ENCODE data around the gene FOXB1. TPM values are rescaled to one million over a fixed set of nuclear protein-coding genes. Genes with fewer than 3 reads are reported as not detected.

FOXB1 gene
- total and polyA plus RNA-seq, 2 donors (not counting 1 experiment from before 2014, with no cell fraction given): not detected

- Mint-ChIP-seq H3K9me3 (ENCODE audit: insufficient read depth) (peaks cover 2% of the 10 kb centered on the region), H3K27ac (no peak overlapping the region), H3K4me3 (no peak overlapping the region), H3K4me1 (peaks cover 7% of the 10 kb centered on the region), H3K27me3 (peaks cover 72% of the 10 kb centered on the region)
- no peak overlapping the region for H3K9ac ChIP-seq (ENCODE audit: low read length)
- intact Hi-C loops (cut with micrococcal nuclease): no loop called here
- no peaks in the 10 kb centered on the region for H3K36me3 ChIP-seq (replicated peaks in 1 of 2; ENCODE audit: control extremely low read depth in 1 of 2, control insufficient read depth in 1 of 2, extremely low read depth in 1 of 2, insufficient read depth in 2 of 2, low read length in 1 of 2)
- no peak overlapping the region for H3K4me2 ChIP-seq (replicated peaks; ENCODE audit: low read depth, low read length, poor library complexity, severe bottlenecking)
- no peaks in the 10 kb centered on the region for H3K79me2 ChIP-seq (ENCODE audit: control insufficient read depth, insufficient read depth, low read length)
- no peak overlapping the region for H2AFZ ChIP-seq (ENCODE audit: insufficient read depth, low read depth, low read length, poor library complexity, severe bottlenecking)
- no peak overlapping the region for H3K4me3 ChIP-seq (ENCODE audit: control extremely low read depth in 1 of 5, extremely low read depth in 1 of 5, insufficient read depth in 1 of 5, low read depth in 2 of 5, low read length in 4 of 5)
- ATAC-seq (ENCODE audit: low read depth) (no peak), DNase-seq (no peak)
- no peak for TF ChIP-seq CTCF (IDR thresholded peaks at IDR 0.05)
- TF ChIP-seq EZH2 (IDR thresholded peaks at IDR 0.05; ENCODE audit: borderline replicate concordance, insufficient read depth, low read depth, low read length, poor library complexity, severe bottlenecking): no peak
- no peaks in the 10 kb centered on the region for H4K20me1 ChIP-seq (ENCODE audit: control insufficient read depth, insufficient read depth, low read length, poor library complexity, severe bottlenecking)
- no CpG with 5 or more reads among the region's 2 CpGs for WGBS (ENCODE audit: insufficient coverage)
- H3K9me3 ChIP-seq (ENCODE audit: control extremely low read depth in 1 of 3, control insufficient read depth in 2 of 3, insufficient read depth in 1 of 3, low read length in 2 of 3): peaks cover 0 to 37% (median 7%) of the 10 kb centered on the region in 3 donors
- H3K27me3 ChIP-seq (replicated peaks in 1 of 4; ENCODE audit: control extremely low read depth in 1 of 4, control insufficient read depth in 3 of 4, insufficient read depth in 4 of 4, low read length in 3 of 4): peaks cover 0 to 52% (median 34%) of the 10 kb centered on the region in 4 experiments
- ChIA-PET CTCF (no interaction called here), POLR2A (no interaction called here)
- peaks cover 4% of the 10 kb centered on the region in 2 donors for H3K4me1 ChIP-seq (ENCODE audit: control insufficient read depth in 2 of 2, insufficient read depth in 2 of 2, low read length in 2 of 2)
- no peak overlapping the region for H3K27ac ChIP-seq (ENCODE audit: low read length in 2 of 2)
Measured at GRCh38 chr15:59991834-59992233, 12.3 kb upstream of the FOXB1 start.

DNA sequence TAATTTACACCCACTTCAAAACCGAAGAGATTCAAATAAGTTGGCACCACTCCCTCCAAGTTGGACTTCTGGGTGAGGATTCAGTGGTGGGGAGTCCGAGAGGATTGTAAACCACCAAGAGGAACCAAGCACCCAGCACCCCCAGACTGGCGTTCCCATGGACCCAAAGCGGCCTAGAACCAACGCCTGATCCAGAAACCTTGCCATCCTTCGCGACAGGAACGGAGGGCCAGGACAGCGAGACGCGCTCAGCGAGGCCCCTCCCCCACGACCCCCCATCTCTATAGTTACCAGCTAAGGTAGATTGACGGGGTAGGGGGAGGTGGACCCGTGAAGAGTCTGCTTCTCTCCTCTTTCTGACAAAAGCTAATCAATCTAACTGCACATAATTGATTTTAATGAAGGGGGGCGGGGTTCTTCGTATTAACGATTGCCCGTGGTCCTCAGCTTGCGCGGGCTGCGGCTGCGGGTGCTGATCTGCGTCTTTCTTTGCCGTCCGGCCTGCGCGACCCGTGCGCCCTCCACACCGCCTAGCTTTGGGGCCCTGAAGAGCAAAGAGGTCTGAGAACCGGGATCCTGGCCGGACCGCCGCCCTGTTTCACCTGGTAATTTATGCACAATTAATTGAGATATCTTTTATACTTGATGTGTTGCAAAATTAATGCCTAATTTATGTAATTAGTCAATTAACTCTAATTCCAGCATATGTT is 10.9 kb upstream of the FOXB1 start:
- Histone ChIP-seq H3K9ac (ENCODE audit: low read length) (no peak overlapping the region), H3K27ac (ENCODE audit: low read length in 2 of 2) (no peak overlapping the region), H3K4me3 (ENCODE audit: control extremely low read depth in 1 of 5, extremely low read depth in 1 of 5, insufficient read depth in 1 of 5, low read depth in 2 of 5, low read length in 4 of 5) (no peak overlapping the region), H4K20me1 (ENCODE audit: control insufficient read depth, insufficient read depth, low read length, poor library complexity, severe bottlenecking) (no peaks in the 10 kb centered on the region), H3K79me2 (ENCODE audit: control insufficient read depth, insufficient read depth, low read length) (no peaks in the 10 kb centered on the region), H3K4me1 (ENCODE audit: control insufficient read depth in 2 of 2, insufficient read depth in 2 of 2, low read length in 2 of 2) (peaks cover 11 to 13% of the 10 kb centered on the region in 2 donors), H3K36me3 (replicated peaks in 1 of 2; ENCODE audit: control extremely low read depth in 1 of 2, control insufficient read depth in 1 of 2, extremely low read depth in 1 of 2, insufficient read depth in 2 of 2, low read length in 1 of 2) (no peaks in the 10 kb centered on the region), H3K27me3 (replicated peaks in 1 of 4; ENCODE audit: control extremely low read depth in 1 of 4, control insufficient read depth in 3 of 4, insufficient read depth in 4 of 4, low read length in 3 of 4) (peaks cover 0 to 66% (median 47%) of the 10 kb centered on the region in 4 experiments), H2AFZ (ENCODE audit: insufficient read depth, low read depth, low read length, poor library complexity, severe bottlenecking) (no peak overlapping the region), H3K4me2 (replicated peaks; ENCODE audit: low read depth, low read length, poor library complexity, severe bottlenecking) (no peak overlapping the region), H3K9me3 (ENCODE audit: control extremely low read depth in 1 of 3, control insufficient read depth in 2 of 3, insufficient read depth in 1 of 3, low read length in 2 of 3) (peaks cover 0 to 42% (median 7%) of the 10 kb centered on the region in 3 donors)
- DNase-seq: no peak
- peaks cover 2% of the 10 kb centered on the region for H3K9me3 Mint-ChIP-seq (ENCODE audit: insufficient read depth)
- peaks cover 72% of the 10 kb centered on the region for H3K27me3 Mint-ChIP-seq
- no peak for ATAC-seq (ENCODE audit: low read depth)
- 98% methylated on average over 23 of the region's 35 CpGs for WGBS (ENCODE audit: insufficient coverage)
- no peak overlapping the region for H3K4me3 Mint-ChIP-seq
- peaks cover 14% of the 10 kb centered on the region for H3K4me1 Mint-ChIP-seq
- POLR2A ChIA-PET: no interaction called here
- CTCF ChIA-PET: interaction anchor here (1.3 kb wide), 1 partner anchor 14 kb away, joined by 3 read pairs; no protein-coding TSS in a partner anchor
- no peak overlapping the region for H3K27ac Mint-ChIP-seq
- intact Hi-C loops (cut with micrococcal nuclease): no loop called here
- TF ChIP-seq EZH2 (IDR thresholded peaks at IDR 0.05; ENCODE audit: borderline replicate concordance, insufficient read depth, low read depth, low read length, poor library complexity, severe bottlenecking): no peak
- no peak for TF ChIP-seq CTCF (IDR thresholded peaks at IDR 0.05)
